Measurements from ENCODE around the gene MS4A6A.

DNA sequence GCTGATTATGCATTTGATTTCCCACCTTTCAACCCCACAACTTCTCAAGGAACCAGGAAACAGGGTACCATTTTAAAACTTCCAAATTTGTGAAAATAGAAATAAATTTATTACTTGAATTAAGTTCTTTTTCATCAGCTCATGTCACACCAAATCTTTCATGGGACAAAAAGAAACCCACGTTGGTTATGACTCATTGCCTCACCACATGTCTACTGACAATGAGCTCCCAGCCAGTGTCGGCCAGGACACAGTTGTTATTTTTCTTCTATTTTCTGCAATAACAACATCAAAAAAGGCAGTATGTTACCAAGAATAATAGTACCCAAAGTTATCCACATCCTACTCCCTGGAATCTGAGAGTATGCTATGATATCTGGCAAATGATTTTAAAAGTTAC is 17.3 kb downstream of the MS4A6A start:
- TF ChIP-seq, protein P1, sequence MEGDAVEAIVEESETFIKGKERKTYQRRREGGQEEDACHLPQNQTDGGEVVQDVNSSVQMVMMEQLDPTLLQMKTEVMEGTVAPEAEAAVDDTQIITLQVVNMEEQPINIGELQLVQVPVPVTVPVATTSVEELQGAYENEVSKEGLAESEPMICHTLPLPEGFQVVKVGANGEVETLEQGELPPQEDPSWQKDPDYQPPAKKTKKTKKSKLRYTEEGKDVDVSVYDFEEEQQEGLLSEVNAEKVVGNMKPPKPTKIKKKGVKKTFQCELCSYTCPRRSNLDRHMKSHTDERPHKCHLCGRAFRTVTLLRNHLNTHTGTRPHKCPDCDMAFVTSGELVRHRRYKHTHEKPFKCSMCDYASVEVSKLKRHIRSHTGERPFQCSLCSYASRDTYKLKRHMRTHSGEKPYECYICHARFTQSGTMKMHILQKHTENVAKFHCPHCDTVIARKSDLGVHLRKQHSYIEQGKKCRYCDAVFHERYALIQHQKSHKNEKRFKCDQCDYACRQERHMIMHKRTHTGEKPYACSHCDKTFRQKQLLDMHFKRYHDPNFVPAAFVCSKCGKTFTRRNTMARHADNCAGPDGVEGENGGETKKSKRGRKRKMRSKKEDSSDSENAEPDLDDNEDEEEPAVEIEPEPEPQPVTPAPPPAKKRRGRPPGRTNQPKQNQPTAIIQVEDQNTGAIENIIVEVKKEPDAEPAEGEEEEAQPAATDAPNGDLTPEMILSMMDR (IDR thresholded peaks at IDR 0.05; ENCODE audit: insufficient read depth, low read depth, low read length) = no peak
- TF ChIP-seq EZH2 (IDR thresholded peaks at IDR 0.05; ENCODE audit: insufficient read depth, low read length) = no peak

Data from astrocyte (in vitro differentiated cells and primary cell).